Activated naive CD8-positive, alpha-beta T cell (primary cell): ENCODE data around the gene TMEM91.
"Not testable (repeated sequence)": the region's sequence is repeated elsewhere in the genome, so short reads cannot be mapped to it uniquely, and the experiment has no call there.

Source experiments
- H3K27ac Mint-ChIP-seq: one replicate; pipeline ENCODE4 v1.8.0; 2021; ENCODE audit warnings: mixed read lengths
- H3K27me3 Mint-ChIP-seq: one replicate; pipeline ENCODE4 v1.8.0; 2021; ENCODE audit warnings: mixed read lengths
- H3K36me3 Mint-ChIP-seq: one replicate; pipeline ENCODE4 v1.8.0; 2021; ENCODE audit warnings: mixed read lengths
- H3K4me1 Mint-ChIP-seq: one replicate; pipeline ENCODE4 v1.8.0; 2021; ENCODE audit warnings: low read depth, mixed read lengths
- H3K4me3 Mint-ChIP-seq: one replicate; pipeline ENCODE4 v1.8.0; 2021; ENCODE audit warnings: mild to moderate bottlenecking, mixed read lengths
- H3K9me3 Mint-ChIP-seq: one replicate; pipeline ENCODE4 v1.8.0; 2021; ENCODE audit warnings: low read depth, mixed read lengths

TMEM91 gene

GRCh38 chr19:41346916-41347315 lies 29.4 kb upstream of the TMEM91 start:
- H3K27ac Mint-ChIP-seq, H3K4me3 Mint-ChIP-seq, H3K9me3 Mint-ChIP-seq, H3K27me3 Mint-ChIP-seq: not testable (repeated sequence)
- peaks cover 47% of the 10 kb centered on the region for H3K4me1 Mint-ChIP-seq
- H3K36me3 Mint-ChIP-seq, result peaks cover 11% of the 10 kb centered on the region

GRCh38 chr19:41350735-41351338 lies 25.5 kb upstream of the TMEM91 start:
- H3K36me3 Mint-ChIP-seq, result peaks cover 7% of the 10 kb centered on the region

DNA sequence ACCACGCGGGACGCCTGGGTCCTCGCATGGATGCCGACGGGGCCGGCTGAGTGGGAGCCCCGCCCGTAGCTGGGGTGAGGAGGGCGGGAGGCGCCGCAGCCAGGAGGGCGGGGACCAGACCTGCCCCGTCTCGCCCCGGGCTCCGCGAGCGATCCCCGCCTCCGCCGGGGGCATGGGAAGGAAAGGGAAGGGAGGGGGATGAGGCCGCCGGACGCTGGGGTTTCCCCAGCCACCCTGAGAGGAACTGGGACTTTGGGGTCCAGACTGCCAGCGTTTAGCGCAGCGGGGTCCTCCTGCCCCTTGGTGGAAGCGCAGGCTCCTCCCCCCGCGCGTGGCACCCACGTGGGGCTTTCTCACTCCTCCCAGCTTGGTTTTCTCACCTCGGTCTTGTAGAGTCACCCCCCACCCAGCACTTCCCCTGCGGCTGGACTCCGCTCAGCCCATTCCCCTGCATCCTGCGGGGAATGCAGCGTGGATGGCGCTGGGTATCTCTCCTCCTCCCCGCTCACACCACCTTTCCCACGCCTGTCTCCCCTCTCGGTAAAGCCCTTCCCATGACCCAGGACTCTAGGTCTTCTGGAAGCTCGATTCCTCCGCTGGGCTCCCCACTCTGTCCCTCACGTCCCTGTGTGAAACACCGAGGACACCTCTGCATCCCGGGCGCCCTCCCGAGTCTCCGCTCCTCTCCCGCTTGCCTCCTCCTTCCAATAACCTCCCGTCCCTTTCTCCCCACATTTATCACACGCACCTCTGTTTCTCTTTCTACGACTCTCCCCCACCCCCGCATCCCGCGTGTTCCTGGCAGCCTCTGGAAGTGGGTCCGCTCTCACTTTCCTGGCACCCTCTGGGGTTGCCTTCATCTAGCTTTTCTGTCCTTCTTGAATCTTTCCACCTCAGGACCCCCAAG lies 24.7 kb upstream of the TMEM91 start:
- Mint-ChIP-seq H3K36me3 (peaks cover 5% of the 10 kb centered on the region), H3K27ac (peak overlapping the region; percentile 98), H3K27me3 (no peaks in the 10 kb centered on the region), H3K4me1 (peaks cover 46% of the 10 kb centered on the region), H3K9me3 (no peaks in the 10 kb centered on the region), H3K4me3 (peak overlapping the region; percentile 100)

More at GRCh38 chr19:41350735-41351338, 25.5 kb upstream of the TMEM91 start:
- peak overlapping the region; percentile 100 for H3K4me3 Mint-ChIP-seq
- H3K9me3 Mint-ChIP-seq, result no peaks in the 10 kb centered on the region
- peak overlapping the region; percentile 98 for H3K27ac Mint-ChIP-seq
- H3K4me1 Mint-ChIP-seq, result peaks cover 41% of the 10 kb centered on the region
- H3K27me3 Mint-ChIP-seq, result no peaks in the 10 kb centered on the region

GRCh38 chr19:41352279-41352608 lies 24.1 kb upstream of the TMEM91 start:
- Mint-ChIP-seq H3K4me3 (peak overlapping the region; percentile 100), H3K27ac (peak overlapping the region; percentile 98), H3K9me3 (no peaks in the 10 kb centered on the region), H3K4me1 (peaks cover 51% of the 10 kb centered on the region), H3K27me3 (no peaks in the 10 kb centered on the region), H3K36me3 (peaks cover 5% of the 10 kb centered on the region)

GRCh38 chr19:41352609-41353465 lies 23.5 kb upstream of the TMEM91 start:
- Mint-ChIP-seq H3K27ac (peak overlapping the region; percentile 98), H3K36me3 (peaks cover 5% of the 10 kb centered on the region), H3K4me1 (peaks cover 55% of the 10 kb centered on the region), H3K4me3 (peak overlapping the region; percentile 100), H3K27me3 (no peaks in the 10 kb centered on the region), H3K9me3 (no peaks in the 10 kb centered on the region)

DNA sequence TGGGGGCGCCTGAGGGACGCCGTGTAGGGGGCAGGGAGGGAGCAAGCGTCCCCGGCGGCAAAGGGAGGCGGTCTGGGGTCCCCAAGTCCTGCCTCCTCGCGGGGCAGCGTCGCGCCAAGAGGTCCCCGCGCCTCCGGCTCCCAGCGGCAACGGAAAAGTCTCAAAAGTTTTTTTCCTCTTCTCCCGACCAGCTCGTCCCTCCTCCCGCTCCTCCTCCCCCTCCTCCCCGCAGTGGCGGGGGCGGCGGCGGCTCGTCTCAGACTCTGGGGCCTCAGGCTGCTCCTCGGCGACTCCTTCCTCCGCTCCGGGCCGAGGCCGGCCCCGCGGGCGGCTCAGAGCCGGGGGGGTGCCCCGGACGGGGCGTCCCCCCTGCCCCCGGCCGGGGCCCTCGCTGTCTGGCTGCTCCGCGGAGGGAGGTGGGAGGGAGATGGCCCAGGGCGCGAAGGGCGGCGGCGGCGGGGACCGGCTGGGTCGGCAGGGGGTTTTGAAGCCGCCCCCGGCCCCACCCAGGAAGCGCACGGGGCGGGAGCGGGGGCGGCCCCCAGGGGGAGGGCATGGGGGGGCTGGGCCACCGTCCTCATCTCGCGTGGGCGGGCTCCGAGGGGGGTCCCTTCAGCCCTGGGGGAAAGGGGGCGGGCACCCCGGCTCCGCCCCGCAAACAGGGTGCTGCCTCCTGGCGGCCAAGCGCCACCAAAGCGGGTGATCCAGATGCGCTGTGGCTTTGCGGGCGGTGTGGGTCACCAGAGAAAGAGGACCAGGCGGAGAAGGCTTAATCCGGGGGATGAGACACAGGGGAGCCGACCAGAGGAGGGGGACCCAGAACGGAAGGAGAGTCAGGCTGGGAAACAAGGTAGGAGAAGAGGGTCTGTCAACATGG lies 22.6 kb upstream of the TMEM91 start, which contains the start of gene TGFB1:
TSS of gene TGFB1 (minus strand) at position 457 of the 877 bp plus-strand sequence. CDS start 878 bp downstream, outside the sequence.
- Mint-ChIP-seq H3K27me3 (no peaks in the 10 kb centered on the region), H3K9me3 (no peaks in the 10 kb centered on the region), H3K4me3 (peak within 1 kb of the TSS; percentile 100), H3K36me3 (peaks cover 3% of the 10 kb centered on the region), H3K27ac (peak within 1 kb of the TSS; percentile 98), H3K4me1 (peaks cover 60% of the 10 kb centered on the region)

DNA sequence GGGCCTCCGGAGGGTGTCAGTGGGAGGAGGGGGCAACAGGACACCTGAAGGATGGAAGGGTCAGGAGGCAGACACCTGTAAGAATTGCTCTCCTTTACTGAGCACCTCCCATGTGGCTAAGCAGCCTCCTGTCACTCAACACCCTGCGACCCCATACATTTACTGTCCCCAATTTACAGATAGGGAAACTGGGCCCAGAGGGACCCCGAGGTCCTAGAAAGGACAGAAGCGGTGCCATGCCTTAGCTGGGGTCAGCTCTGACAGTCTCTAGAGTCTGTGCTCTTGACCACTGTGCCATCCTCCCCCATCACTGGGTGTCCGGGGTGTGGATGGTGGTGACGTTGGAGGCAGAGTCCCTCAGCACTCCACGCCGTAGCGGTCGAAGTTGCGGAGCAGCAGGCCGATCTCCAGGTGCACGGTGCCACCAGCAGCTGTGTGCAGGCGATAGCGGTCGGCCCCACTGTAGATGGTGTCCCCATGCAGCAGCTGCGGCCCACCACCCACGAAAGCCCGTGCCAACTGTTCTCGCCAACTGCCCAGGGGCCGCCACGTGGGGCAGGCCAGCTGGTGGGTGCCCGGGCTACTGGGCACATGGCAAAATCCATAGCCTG lies 21.9 kb upstream of the TMEM91 start:
- no peaks in the 10 kb centered on the region for H3K9me3 Mint-ChIP-seq
- peak overlapping the region; percentile 91 for H3K4me3 Mint-ChIP-seq
- no peaks in the 10 kb centered on the region for H3K27me3 Mint-ChIP-seq
- H3K27ac Mint-ChIP-seq, result peak overlapping the region; percentile 89
- H3K4me1 Mint-ChIP-seq, result peaks cover 59% of the 10 kb centered on the region
- no peaks in the 10 kb centered on the region for H3K36me3 Mint-ChIP-seq

DNA sequence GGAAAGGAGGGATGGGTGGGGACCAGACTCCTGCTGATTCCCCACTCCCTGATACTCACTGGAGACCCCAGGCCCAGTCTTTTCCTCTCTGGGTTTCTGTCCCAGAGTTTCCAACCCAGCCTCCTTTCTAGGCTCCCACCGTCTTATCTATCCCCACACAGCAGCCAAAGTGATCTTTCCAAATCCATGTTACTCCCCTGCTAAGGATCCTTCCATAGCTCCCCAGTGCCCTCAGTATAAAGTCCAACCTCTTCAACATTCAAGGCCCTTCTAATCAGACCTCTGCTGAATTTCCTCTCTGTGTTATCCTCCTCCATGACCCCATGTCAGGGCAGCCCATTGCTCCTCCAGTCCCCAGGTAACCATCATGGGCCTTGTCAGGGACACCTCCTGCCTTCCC lies 21.3 kb upstream of the TMEM91 start:
- Mint-ChIP-seq H3K9me3 (no peaks in the 10 kb centered on the region), H3K27me3 (no peaks in the 10 kb centered on the region), H3K4me1 (peaks cover 56% of the 10 kb centered on the region), H3K36me3 (no peaks in the 10 kb centered on the region), H3K27ac (peak overlapping the region; percentile 99), H3K4me3 (peak overlapping the region; percentile 81)

- Mint-ChIP-seq H3K36me3 (no peaks in the 10 kb centered on the region), H3K4me1 (peaks cover 56% of the 10 kb centered on the region), H3K27me3 (no peaks in the 10 kb centered on the region), H3K9me3 (no peaks in the 10 kb centered on the region), H3K4me3 (peak overlapping the region; percentile 81), H3K27ac (peak overlapping the region; percentile 99)
Measured at GRCh38 chr19:41355802-41356201, 20.5 kb upstream of the TMEM91 start.

GRCh38 chr19:41356984-41357739 lies 19.2 kb upstream of the TMEM91 start:
- Mint-ChIP-seq H3K27ac (peak overlapping the region; percentile 99), H3K4me3 (peak overlapping the region; percentile 81), H3K9me3 (no peaks in the 10 kb centered on the region), H3K27me3 (no peaks in the 10 kb centered on the region), H3K36me3 (no peaks in the 10 kb centered on the region), H3K4me1 (peaks cover 55% of the 10 kb centered on the region)

DNA sequence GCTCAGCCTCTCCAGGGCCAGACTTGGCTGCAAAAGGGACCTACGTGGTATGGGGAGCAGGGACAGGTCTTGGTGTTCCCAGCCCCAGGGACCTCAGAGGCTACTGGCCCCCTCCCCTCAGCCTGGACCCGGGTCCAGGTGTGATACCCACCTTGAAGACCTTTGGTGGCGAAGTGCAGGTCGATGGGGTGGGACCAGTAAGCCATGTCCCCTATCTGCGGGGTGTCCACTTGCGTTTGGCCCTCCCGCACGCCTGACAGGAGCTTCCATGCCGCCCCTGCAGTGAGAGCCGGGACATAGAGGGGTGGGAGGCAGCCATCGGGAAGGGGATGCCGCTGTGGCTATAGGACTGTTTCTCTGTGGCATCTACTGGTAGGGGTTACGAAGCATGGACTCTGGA lies 18.6 kb upstream of the TMEM91 start:
- H3K4me1 Mint-ChIP-seq, result peaks cover 60% of the 10 kb centered on the region

GRCh38 chr19:41359741-41360140 lies 16.6 kb upstream of the TMEM91 start:
- Mint-ChIP-seq H3K4me3 (no peak overlapping the region), H3K27ac (no peak overlapping the region), H3K27me3 (no peaks in the 10 kb centered on the region), H3K4me1 (peaks cover 72% of the 10 kb centered on the region), H3K36me3 (no peaks in the 10 kb centered on the region), H3K9me3 (no peaks in the 10 kb centered on the region)

More for the DNA sequence above, 18.6 kb upstream of the TMEM91 start:
- H3K9me3 Mint-ChIP-seq, result no peaks in the 10 kb centered on the region
- H3K4me3 Mint-ChIP-seq, result peak overlapping the region; percentile 81
- H3K27ac Mint-ChIP-seq, result peak overlapping the region; percentile 99
- no peaks in the 10 kb centered on the region for H3K36me3 Mint-ChIP-seq
- H3K27me3 Mint-ChIP-seq, result no peaks in the 10 kb centered on the region

GRCh38 chr19:41362143-41362847 lies 14.0 kb upstream of the TMEM91 start:
- peak overlapping the region; percentile 54 for H3K27ac Mint-ChIP-seq
- H3K4me3 Mint-ChIP-seq, result peak overlapping the region; percentile 97
- H3K4me1 Mint-ChIP-seq, result peaks cover 56% of the 10 kb centered on the region
- H3K27me3 Mint-ChIP-seq, result no peaks in the 10 kb centered on the region
- H3K36me3 Mint-ChIP-seq, result no peaks in the 10 kb centered on the region
- H3K9me3 Mint-ChIP-seq, result no peaks in the 10 kb centered on the region
